Neuron (in vitro differentiated cells): Measurements from ENCODE around the gene CRTAC1.
A peak's percentile ranks its signal among the peaks of the same experiment; 100 is the strongest.

Source experiments
- H2AFZ ChIP-seq: one replicate; pipeline ENCODE4 v1.6.1; 2013; ENCODE audit warnings: low read depth, mild to moderate bottlenecking, inconsistent platforms, low read length, moderate library complexity
- H3K27me3 ChIP-seq: one replicate; pipeline ENCODE4 v1.6.1; 2013; ENCODE audit warnings: low read length; ENCODE audit not compliant: insufficient read depth
- H3K36me3 ChIP-seq: one replicate; pipeline ENCODE4 v1.6.1; 2013; ENCODE audit warnings: low read length; ENCODE audit not compliant: insufficient read depth
- H3K4me1 ChIP-seq: one replicate; pipeline ENCODE4 v1.6.1; 2013; ENCODE audit warnings: low read length; ENCODE audit not compliant: insufficient read depth
- H3K4me3 ChIP-seq: 2 replicates; pipeline ENCODE4 v1.5.1; 2013; ENCODE audit warnings: mild to moderate bottlenecking, low read length, moderate library complexity
- H3K9me3 ChIP-seq: one replicate; pipeline ENCODE4 v1.6.1; 2013; ENCODE audit warnings: low read length

CRTAC1 gene

DNA sequence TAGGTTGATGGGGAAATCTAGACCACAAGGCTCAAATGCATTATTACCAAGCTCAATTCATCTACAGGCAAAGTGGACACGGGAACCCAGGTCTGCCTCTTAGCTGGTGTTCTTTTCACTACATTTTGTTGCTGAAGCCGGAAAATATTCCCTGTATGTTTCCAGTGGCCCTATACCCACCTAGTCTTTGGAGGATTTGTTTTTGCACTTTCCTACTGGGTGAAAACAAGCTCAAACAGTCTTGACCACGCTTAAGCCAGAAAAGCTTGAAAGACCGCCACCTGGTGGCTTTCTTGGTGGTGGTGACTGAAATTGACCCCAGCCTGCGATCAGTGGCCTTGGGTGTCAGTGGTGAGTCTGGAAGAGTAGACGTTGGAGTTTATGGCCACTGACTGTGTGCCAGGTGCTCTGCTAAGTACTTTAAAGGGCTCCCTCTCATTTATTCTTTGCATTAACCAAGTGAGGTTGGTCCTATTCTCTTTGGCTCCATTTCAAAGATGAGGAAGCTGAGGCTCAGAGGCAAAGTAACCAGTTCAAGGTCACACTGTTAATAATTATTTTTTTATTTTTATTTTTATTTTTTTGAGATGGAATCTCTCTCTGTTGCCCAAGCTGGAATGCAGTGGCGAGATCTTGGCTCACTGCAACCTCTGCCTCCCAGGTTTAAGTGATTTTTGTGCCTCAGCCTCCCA lies 11.1 kb upstream of the CRTAC1 start:
- no peak overlapping the region for H2AFZ ChIP-seq
- no peak overlapping the region for H3K4me3 ChIP-seq
- H3K9me3 ChIP-seq, result no peaks in the 10 kb centered on the region
- no peaks in the 10 kb centered on the region for H3K36me3 ChIP-seq
- H3K4me1 ChIP-seq, result no peaks in the 10 kb centered on the region
- H3K27me3 ChIP-seq, result peaks cover 62% of the 10 kb centered on the region

DNA sequence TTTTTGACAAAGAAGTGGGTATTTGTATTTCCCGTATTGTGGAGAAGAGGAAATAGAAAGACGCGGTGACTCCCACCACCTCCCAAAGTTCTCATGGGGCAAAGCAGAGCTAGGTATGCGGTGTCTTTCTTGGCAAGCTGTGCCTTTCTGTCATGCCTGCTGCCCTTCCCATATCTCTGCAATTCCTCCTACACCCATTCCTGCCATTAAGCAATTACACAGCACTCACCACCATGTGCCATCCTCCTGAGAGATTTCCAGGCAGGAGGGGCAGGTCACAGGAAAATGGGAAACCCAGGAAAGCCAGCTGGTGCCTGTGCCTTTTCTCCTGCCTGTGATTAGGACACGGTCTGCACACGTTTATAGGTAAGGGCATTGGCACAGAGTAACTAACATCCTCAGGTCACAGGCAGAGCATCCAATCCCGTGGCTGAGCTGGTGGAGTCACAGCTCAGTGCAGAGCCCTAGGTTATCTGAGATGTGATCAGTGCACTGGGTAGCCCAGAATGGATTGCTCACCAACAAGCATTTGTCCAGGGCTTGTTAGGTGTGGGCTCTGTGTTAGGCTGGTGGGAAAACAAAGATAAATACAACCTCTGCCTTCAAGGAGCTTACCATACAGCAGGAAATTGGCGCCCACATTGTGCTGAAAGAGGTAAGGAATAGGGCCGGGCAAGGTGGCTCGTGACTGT lies 9.4 kb upstream of the CRTAC1 start:
- Histone ChIP-seq H3K4me3 (no peak overlapping the region), H3K9me3 (no peaks in the 10 kb centered on the region), H2AFZ (no peak overlapping the region), H3K4me1 (no peaks in the 10 kb centered on the region), H3K36me3 (no peaks in the 10 kb centered on the region), H3K27me3 (peaks cover 72% of the 10 kb centered on the region)

DNA sequence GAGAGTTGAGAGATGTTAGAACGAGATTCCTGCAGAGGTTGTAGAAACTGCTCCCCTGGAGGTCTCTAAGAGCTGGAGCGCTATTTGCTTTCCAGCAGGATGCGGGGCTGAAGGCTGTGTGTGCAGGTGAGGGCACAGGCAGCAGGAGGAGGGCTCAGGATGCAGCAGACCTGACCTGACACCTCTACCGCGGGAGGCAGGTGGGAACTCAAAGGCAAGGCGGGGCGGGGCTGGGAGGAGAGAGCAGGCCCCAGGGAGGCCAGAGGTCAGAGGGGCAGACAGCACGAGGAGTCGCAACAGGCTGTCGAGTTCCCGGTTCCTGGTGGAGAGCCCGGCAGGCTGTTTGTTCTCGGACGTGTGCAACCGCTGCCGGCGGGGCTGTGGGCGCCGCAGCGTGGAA lies 7.9 kb upstream of the CRTAC1 start:
- no peak overlapping the region for H3K4me3 ChIP-seq
- peaks cover 74% of the 10 kb centered on the region for H3K27me3 ChIP-seq
- H3K36me3 ChIP-seq, result no peaks in the 10 kb centered on the region
- H3K4me1 ChIP-seq, result no peaks in the 10 kb centered on the region
- no peak overlapping the region for H2AFZ ChIP-seq
- no peaks in the 10 kb centered on the region for H3K9me3 ChIP-seq

DNA sequence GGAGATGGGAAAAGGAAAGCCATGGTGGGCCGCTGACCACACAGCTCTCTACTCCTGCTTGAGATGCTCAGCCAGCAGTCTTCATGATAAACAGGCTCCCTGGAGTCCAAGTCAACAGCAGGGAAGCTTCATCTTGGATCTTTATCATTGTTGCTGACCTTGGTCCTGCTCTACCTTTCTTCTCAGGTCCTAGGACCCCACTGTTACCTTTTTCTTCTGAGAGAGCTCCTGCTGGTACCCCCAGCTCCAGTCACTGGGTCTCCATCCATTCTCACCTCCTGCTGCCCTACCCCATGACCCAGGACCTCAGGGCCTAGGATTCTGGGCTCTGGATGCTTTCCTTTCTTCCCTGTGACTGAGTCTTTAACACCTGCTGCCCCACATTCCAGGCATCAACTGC lies 5.2 kb upstream of the CRTAC1 start:
- Histone ChIP-seq H2AFZ (no peak overlapping the region), H3K4me3 (no peak overlapping the region), H3K9me3 (no peaks in the 10 kb centered on the region), H3K36me3 (no peaks in the 10 kb centered on the region), H3K27me3 (peaks cover 88% of the 10 kb centered on the region), H3K4me1 (no peaks in the 10 kb centered on the region)

DNA sequence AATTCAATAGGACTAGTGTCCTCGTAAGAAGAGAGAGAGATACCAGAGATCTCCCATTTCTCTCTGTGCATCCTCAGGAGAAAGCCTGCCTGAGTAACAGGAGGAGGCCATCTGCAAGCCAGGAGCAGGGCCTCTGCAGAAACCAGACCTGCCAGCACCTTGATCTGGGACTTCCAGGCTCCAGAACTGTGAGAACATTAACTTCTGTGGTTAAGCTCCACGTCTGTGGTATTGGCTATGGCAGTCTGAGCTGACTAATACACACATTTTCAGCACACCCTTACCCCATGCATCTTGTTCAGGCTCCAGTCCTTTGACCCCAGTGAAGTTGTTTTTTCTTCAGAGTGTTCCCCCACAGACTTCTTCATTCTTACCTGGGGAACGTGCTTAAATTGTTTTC lies 3.1 kb upstream of the CRTAC1 start:
- Histone ChIP-seq H3K9me3 (no peaks in the 10 kb centered on the region), H3K4me1 (no peaks in the 10 kb centered on the region), H3K36me3 (no peaks in the 10 kb centered on the region), H3K27me3 (peaks cover 85% of the 10 kb centered on the region), H3K4me3 (no peak overlapping the region), H2AFZ (no peak overlapping the region)

DNA sequence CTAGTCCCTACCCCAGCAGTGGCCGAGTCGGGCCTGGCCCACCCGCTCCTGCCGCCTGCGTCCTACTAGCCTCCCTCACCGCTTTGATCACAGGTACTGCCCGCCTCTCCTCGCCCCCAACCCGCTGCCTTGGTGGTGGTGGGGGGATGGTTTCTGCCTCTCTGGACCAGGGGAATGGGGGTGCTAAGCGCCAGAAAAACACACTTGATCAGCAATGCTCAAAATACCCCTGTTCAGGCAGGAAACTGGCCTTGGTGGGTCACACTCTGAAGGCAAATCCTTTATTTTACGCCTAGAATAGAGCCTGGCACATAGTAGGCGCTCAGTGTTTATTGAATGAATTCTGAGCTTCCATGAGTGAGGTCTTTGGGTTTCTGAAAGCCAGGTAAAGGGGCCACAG lies 1.0 kb upstream of the CRTAC1 start:
- H2AFZ ChIP-seq, result no peak overlapping the region
- no peaks in the 10 kb centered on the region for H3K9me3 ChIP-seq
- no peaks in the 10 kb centered on the region for H3K36me3 ChIP-seq
- peak overlapping the region; percentile 50 for H3K4me3 ChIP-seq
- no peaks in the 10 kb centered on the region for H3K4me1 ChIP-seq
- H3K27me3 ChIP-seq, result peaks cover 71% of the 10 kb centered on the region

DNA sequence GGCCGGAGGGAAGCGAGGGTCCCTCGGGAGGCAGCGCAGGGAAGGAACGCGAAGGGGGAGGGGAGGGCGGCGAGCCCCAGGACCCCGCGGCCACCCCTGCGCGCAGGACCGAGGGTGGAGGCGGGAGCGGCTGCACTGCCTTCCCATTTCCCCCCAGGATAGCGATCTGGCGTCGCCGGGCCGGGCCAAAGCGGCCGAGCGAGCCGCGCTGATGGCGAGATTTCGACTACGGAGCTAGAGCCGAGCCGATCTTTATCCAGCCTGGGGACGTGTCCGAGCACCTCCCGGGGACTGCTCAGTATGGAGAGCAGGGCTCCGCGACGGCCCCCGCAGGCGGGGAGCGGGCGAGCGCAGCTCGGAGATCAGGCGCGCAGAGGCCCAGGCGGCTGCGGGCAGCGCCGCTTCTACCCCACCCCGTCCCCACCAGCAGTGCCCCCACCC lies 590 bp upstream of the CRTAC1 start:
- Histone ChIP-seq H3K36me3 (no peaks in the 10 kb centered on the region), H2AFZ (peak overlapping the region; percentile 56), H3K4me3 (peak overlapping the region; percentile 50), H3K4me1 (no peaks in the 10 kb centered on the region), H3K9me3 (no peaks in the 10 kb centered on the region), H3K27me3 (peaks cover 69% of the 10 kb centered on the region)

DNA sequence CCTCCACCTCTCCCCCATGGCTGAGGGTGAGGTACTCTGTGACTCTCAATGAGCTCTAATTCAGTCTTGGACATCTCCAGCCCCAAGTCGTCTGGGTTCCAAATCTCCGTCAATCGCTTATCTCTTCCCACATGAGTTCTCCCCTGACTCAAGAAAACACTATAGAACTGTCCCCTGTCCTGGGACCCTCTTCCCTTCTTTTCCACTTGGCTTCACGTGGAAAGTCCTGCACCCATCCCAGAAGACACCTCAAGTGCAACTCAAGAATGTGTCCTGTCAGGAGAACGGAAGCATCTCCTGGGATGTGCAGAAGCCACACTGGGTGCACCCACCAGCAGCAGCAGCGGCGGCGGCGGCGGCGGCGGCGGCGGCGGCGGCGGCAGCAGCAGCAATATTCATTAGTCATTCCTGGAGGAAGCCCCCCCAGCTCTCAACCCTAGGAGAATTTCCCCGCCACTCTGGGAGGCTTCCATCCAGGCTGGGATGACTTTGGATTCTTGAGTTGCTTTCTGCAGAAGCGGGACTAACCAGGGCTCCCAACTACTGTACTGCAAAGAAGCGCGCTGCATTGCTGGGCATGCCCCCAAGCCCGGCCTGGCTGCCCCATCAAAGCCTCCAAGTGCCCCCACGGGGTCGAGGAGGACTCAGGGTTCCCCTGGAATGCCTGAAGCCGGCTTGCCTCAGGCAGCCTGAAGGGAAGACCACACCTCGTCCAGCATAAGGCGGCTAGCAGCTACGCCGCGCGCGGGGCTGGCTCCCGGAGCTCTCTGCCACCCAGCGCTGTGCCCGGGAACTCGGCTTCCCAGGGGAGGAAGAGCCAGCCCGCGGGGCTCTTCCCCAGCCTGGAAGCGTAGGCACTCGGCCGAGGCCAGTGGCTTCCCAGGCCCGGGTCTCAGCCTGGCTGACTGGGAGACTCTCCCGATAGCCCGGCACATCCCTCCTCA lies 1.0 kb downstream of the CRTAC1 start:
- peak overlapping the region; percentile 34 for H3K4me3 ChIP-seq

DNA sequence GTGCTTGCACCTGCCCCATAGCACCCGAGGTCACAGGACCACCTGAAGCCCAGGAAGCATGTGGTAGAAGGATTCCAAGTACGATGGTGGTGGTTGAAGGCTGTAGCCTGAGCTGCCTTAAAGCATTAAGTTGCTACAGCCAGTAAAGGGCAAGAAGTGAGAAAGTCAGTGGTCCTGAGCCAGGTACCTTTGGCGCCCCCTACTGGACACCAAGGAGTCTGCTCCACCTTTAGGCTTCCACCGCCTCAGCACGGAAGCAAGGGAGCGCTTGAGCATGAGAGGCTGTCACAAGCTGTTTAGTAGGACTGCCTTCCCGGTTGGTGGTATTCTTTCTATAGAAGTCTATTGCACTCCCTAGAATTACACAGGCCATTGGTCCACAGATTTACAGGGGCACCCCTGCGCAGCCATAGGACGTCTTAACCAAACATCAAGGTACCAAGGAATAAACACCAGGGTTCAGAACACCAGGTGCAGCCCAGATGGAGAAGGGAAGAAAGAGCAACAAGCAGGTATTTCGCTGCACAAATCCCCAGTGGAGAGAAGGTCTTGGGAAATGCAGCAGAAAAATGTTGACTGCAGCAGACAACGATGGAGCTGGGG lies 2.2 kb downstream of the CRTAC1 start:
- H3K36me3 ChIP-seq, result no peaks in the 10 kb centered on the region
- no peaks in the 10 kb centered on the region for H3K9me3 ChIP-seq
- no peaks in the 10 kb centered on the region for H3K4me1 ChIP-seq
- H3K4me3 ChIP-seq, result no peak overlapping the region
- no peak overlapping the region for H2AFZ ChIP-seq
- peaks cover 60% of the 10 kb centered on the region for H3K27me3 ChIP-seq

More for the DNA sequence above, 1.0 kb downstream of the CRTAC1 start:
- peak overlapping the region; percentile 56 for H2AFZ ChIP-seq
- no peaks in the 10 kb centered on the region for H3K9me3 ChIP-seq
- H3K36me3 ChIP-seq, result no peaks in the 10 kb centered on the region
- H3K27me3 ChIP-seq, result peaks cover 61% of the 10 kb centered on the region
- H3K4me1 ChIP-seq, result no peaks in the 10 kb centered on the region

DNA sequence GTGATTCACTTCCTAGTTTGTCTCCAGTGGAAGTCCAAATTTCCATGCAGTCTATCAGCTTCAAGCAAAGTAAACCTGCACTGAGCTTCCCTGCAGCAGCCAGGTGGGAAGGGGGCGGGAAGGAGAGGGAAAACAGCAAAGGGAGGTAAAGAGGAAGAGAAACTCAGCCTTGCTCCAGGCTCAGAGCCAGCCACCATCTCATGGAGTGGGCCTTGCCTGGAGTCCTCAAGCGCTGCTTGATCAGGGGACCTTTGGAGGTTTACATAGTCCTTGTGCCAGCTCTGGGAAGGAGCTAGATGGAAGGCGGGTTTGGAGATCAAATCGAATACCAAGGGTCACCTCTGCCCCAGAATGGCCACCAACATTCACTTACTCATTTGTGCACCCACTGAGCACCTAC lies 7.4 kb downstream of the CRTAC1 start:
- no peak overlapping the region for H2AFZ ChIP-seq
- H3K4me3 ChIP-seq, result no peak overlapping the region
- H3K9me3 ChIP-seq, result no peaks in the 10 kb centered on the region
- H3K27me3 ChIP-seq, result peaks cover 42% of the 10 kb centered on the region
- H3K36me3 ChIP-seq, result no peaks in the 10 kb centered on the region
- H3K4me1 ChIP-seq, result no peaks in the 10 kb centered on the region

DNA sequence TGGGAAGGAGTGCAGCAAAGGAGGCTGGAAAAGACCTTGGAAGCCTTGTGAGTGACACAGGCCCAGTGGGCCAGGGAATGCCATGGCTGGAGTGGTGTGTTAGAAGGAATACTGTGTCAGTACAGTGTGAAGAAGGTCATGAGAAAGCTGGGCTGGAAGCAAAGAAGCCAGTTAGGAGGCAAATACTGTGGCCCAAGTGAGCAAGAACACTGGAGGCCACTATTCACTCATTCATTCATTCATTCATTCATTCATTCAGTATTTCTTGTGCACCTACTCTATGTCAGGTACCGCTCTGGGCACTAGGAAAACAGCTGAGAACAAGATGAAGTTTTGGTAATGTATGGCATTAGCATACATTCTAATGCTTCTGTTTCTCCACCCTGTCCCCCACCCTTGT lies 9.6 kb downstream of the CRTAC1 start:
- no peaks in the 10 kb centered on the region for H3K4me1 ChIP-seq
- H3K27me3 ChIP-seq, result peaks cover 43% of the 10 kb centered on the region
- no peak overlapping the region for H2AFZ ChIP-seq
- no peaks in the 10 kb centered on the region for H3K9me3 ChIP-seq
- no peak overlapping the region for H3K4me3 ChIP-seq
- no peaks in the 10 kb centered on the region for H3K36me3 ChIP-seq

DNA sequence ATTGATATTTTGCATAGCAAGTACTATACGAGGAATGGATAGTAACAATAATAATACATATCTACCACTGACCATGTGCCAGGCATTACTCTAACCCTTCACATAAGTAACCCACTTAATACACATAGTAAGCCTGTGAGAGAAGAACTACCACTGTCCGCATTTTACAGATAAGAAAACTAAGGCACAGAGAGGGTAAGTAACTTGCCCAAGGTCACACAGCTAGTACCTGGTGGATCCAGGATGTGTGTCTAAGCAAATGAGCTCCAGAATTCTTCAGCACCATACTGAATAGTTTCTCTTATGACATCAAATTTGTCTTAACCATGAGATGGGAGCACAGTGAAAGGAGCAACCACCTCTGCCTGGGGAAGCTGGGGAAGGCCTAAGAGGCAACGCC lies 10.2 kb downstream of the CRTAC1 start:
- no peak overlapping the region for H3K4me3 ChIP-seq
- H2AFZ ChIP-seq, result no peak overlapping the region
- no peaks in the 10 kb centered on the region for H3K36me3 ChIP-seq
- H3K27me3 ChIP-seq, result peaks cover 40% of the 10 kb centered on the region
- H3K9me3 ChIP-seq, result no peaks in the 10 kb centered on the region
- H3K4me1 ChIP-seq, result no peaks in the 10 kb centered on the region

DNA sequence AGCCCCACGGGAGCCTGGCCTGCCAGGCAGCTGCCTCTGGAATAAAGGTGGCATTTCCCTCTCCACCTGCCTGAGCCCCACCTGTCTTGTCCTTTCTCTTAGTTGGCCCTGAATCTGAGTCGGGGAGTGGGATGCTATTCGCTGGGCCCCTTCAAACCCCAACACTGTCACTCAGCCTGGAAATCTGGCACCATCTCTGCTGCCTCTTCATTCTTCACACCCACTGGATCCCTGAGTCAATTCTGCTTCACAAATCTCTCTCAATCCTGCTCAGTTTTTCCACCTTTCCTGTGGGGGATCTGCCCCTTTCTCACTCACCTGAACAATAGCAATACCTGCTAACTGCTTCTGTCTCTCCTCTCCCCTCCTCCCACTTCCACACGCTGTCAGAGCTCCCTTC lies 10.6 kb downstream of the CRTAC1 start:
- Histone ChIP-seq H3K36me3 (no peaks in the 10 kb centered on the region), H2AFZ (no peak overlapping the region), H3K27me3 (peaks cover 37% of the 10 kb centered on the region), H3K9me3 (no peaks in the 10 kb centered on the region), H3K4me1 (no peaks in the 10 kb centered on the region), H3K4me3 (no peak overlapping the region)
